ENCODE data around the gene EMILIN1. TPM values are rescaled to one million over a fixed set of nuclear protein-coding genes. Genes with fewer than 3 reads are reported as not detected.

The EMILIN1 gene
- total RNA-seq, 1 donor from 2014 or later = 7.4 TPM

- H3K36me3 ChIP-seq (ENCODE audit: control insufficient read depth, insufficient read depth, low read length) = no peaks in the 10 kb centered on the region
- TF ChIP-seq CTCF (IDR thresholded peaks at IDR 0.05; ENCODE audit: insufficient read depth, low read length, poor library complexity, severe bottlenecking) = no peak
- DNase-seq (ENCODE audit: low read depth) = no peak
- H3K27me3 ChIP-seq (ENCODE audit: control insufficient read depth, insufficient read depth, low read length) = no peaks in the 10 kb centered on the region
- H3K4me3 ChIP-seq (ENCODE audit: low read depth, low read length) = no peak overlapping the region
Observed at GRCh38 chr2:27094353-27094984, 16.1 kb downstream of the EMILIN1 start.

- TF ChIP-seq CTCF (IDR thresholded peaks at IDR 0.05; ENCODE audit: insufficient read depth, low read length, poor library complexity, severe bottlenecking) = no peak
- Histone ChIP-seq H3K36me3 (ENCODE audit: control insufficient read depth, insufficient read depth, low read length) (no peaks in the 10 kb centered on the region), H3K4me3 (ENCODE audit: low read depth, low read length) (no peak overlapping the region), H3K27me3 (ENCODE audit: control insufficient read depth, insufficient read depth, low read length) (no peaks in the 10 kb centered on the region)
- no peak for DNase-seq (ENCODE audit: low read depth)
Observed at GRCh38 chr2:27095427-27095744, 17.0 kb downstream of the EMILIN1 start.

- DNase-seq (ENCODE audit: low read depth) = no peak
- Histone ChIP-seq H3K36me3 (ENCODE audit: control insufficient read depth, insufficient read depth, low read length) (no peaks in the 10 kb centered on the region), H3K4me3 (ENCODE audit: low read depth, low read length) (peak overlapping the region; percentile 16), H3K27me3 (ENCODE audit: control insufficient read depth, insufficient read depth, low read length) (no peaks in the 10 kb centered on the region)
- TF ChIP-seq CTCF (IDR thresholded peaks at IDR 0.05; ENCODE audit: insufficient read depth, low read length, poor library complexity, severe bottlenecking) = no peak
Observed at GRCh38 chr2:27095745-27096651, 17.6 kb downstream of the EMILIN1 start.

- DNase-seq (ENCODE audit: low read depth) = no peak
- no peak for TF ChIP-seq CTCF (IDR thresholded peaks at IDR 0.05; ENCODE audit: insufficient read depth, low read length, poor library complexity, severe bottlenecking)
- H3K4me3 ChIP-seq (ENCODE audit: low read depth, low read length) = no peak overlapping the region
- no peaks in the 10 kb centered on the region for H3K27me3 ChIP-seq (ENCODE audit: control insufficient read depth, insufficient read depth, low read length)
- no peaks in the 10 kb centered on the region for H3K36me3 ChIP-seq (ENCODE audit: control insufficient read depth, insufficient read depth, low read length)
Observed at GRCh38 chr2:27096748-27097297, 18.4 kb downstream of the EMILIN1 start.

GRCh38 chr2:27097341-27097740 lies 18.9 kb downstream of the EMILIN1 start:
- no peak for TF ChIP-seq CTCF (IDR thresholded peaks at IDR 0.05; ENCODE audit: insufficient read depth, low read length, poor library complexity, severe bottlenecking)
- no peak for DNase-seq (ENCODE audit: low read depth)

More at GRCh38 chr2:27097341-27097740, 18.9 kb downstream of the EMILIN1 start:
- H3K4me3 ChIP-seq (ENCODE audit: low read depth, low read length) = no peak overlapping the region
- no peaks in the 10 kb centered on the region for H3K27me3 ChIP-seq (ENCODE audit: control insufficient read depth, insufficient read depth, low read length)
- H3K36me3 ChIP-seq (ENCODE audit: control insufficient read depth, insufficient read depth, low read length) = no peaks in the 10 kb centered on the region
